ENCODE results near the gene SGSM2.

DNA sequence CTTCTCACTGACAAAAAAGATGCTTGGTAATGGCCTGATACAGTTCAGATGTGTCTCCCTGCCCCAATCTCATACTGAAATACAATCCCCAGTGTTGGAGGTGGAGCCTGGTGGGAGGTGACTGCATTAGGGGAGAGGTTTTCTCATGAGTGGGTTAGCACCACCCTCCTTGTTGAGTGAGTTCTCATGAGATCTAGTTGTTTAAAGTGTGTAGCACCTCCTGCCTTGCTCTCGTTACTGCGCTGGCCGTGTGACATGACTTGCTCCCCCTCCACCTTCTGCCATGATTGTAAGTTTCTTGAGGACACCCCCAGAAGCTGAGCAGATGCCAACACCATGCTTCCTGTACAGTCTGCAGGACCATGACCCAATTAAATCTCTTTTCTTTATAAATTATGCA is 6.0 kb upstream of the SGSM2 start:
- TF ChIP-seq POLR2AphosphoS5 (IDR thresholded peaks at IDR 0.05; ENCODE audit: low read depth, low read length) (no peak), TAF1 (IDR thresholded peaks at IDR 0.05; ENCODE audit: borderline replicate concordance, insufficient read depth, low read length) (no peak)
- TF ChIP-seq, protein P1, sequence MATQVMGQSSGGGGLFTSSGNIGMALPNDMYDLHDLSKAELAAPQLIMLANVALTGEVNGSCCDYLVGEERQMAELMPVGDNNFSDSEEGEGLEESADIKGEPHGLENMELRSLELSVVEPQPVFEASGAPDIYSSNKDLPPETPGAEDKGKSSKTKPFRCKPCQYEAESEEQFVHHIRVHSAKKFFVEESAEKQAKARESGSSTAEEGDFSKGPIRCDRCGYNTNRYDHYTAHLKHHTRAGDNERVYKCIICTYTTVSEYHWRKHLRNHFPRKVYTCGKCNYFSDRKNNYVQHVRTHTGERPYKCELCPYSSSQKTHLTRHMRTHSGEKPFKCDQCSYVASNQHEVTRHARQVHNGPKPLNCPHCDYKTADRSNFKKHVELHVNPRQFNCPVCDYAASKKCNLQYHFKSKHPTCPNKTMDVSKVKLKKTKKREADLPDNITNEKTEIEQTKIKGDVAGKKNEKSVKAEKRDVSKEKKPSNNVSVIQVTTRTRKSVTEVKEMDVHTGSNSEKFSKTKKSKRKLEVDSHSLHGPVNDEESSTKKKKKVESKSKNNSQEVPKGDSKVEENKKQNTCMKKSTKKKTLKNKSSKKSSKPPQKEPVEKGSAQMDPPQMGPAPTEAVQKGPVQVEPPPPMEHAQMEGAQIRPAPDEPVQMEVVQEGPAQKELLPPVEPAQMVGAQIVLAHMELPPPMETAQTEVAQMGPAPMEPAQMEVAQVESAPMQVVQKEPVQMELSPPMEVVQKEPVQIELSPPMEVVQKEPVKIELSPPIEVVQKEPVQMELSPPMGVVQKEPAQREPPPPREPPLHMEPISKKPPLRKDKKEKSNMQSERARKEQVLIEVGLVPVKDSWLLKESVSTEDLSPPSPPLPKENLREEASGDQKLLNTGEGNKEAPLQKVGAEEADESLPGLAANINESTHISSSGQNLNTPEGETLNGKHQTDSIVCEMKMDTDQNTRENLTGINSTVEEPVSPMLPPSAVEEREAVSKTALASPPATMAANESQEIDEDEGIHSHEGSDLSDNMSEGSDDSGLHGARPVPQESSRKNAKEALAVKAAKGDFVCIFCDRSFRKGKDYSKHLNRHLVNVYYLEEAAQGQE (IDR thresholded peaks at IDR 0.05; ENCODE audit: insufficient read depth in 1 of 2, low read depth in 2 of 2, low read length in 2 of 2): no peak
